HepG2 (cell line): ENCODE measurements around the gene RAB3D. TPM values are rescaled to one million over a fixed set of nuclear protein-coding genes. Genes with fewer than 3 reads are reported as not detected.
A peak's percentile ranks its signal among the peaks of the same experiment; 100 is the strongest.

ENCODE experiments used
- CENPT ChIP-seq: sonication (generic); formaldehyde crosslinking; IDR thresholded peaks from 2 replicates; pipeline ENCODE4 v1.8.0; 2022; ENCODE audit warnings: low read depth, mild to moderate bottlenecking, moderate library complexity, missing genetic modification reagents
- FOXM1 ChIP-seq: sonication (generic); formaldehyde crosslinking; IDR thresholded peaks from 2 replicates; pipeline ENCODE4 v1.5.0; 2020; ENCODE audit warnings: missing genetic modification reagents
- GATAD2A ChIP-seq: IDR thresholded peaks from 2 replicates; pipeline ENCODE4 v1.6.1; 2016
- HIVEP1 ChIP-seq: sonication (generic); formaldehyde crosslinking; IDR thresholded peaks from 2 replicates; pipeline ENCODE4 v1.4.0; 2020; ENCODE audit warnings: mild to moderate bottlenecking, missing genetic modification reagents
- HOXD1 ChIP-seq: sonication (generic); formaldehyde crosslinking; IDR thresholded peaks from 2 replicates; pipeline ENCODE4 v1.5.0; 2020; ENCODE audit warnings: missing genetic modification reagents
- JARID2 ChIP-seq: sonication (generic); formaldehyde crosslinking; IDR thresholded peaks from 2 replicates; pipeline ENCODE4 v1.8.1; 2023; ENCODE audit warnings: missing genetic modification reagents, inconsistent platforms; ENCODE audit not compliant: insufficient replicate concordance
- MAFK ChIP-seq, 2 experiments: IDR thresholded peaks in 1 of 2; conservative IDR thresholded peaks in 1 of 2; 2 replicates each; pipeline ENCODE4 v1.6.1; 2011; ENCODE audit warnings: improper control_type of control experiment in 2 of 2, low read length in 2 of 2
- MAZ ChIP-seq, 2 experiments: sonication (generic) in 1 of 2; formaldehyde crosslinking in 1 of 2; IDR thresholded peaks; 2 replicates each; pipeline versions ENCODE4 v1.5.0 to v1.6.1; 2012 to 2020; ENCODE audit warnings: low read depth in 2 of 2, mild to moderate bottlenecking in 2 of 2, borderline replicate concordance in 1 of 2, improper control_type of control experiment in 1 of 2, low read length in 1 of 2, missing genetic modification reagents in 1 of 2, moderate library complexity in 1 of 2
- SALL2 ChIP-seq: sonication (generic); formaldehyde crosslinking; IDR thresholded peaks from 2 replicates; pipeline ENCODE4 v1.8.1; 2023; ENCODE audit warnings: mild to moderate bottlenecking, missing genetic modification reagents, inconsistent platforms
- SMC3 ChIP-seq: IDR thresholded peaks from 2 replicates; pipeline ENCODE4 v1.6.1; 2011; ENCODE audit warnings: low read length, improper control_type of control experiment
- TAF15 ChIP-seq: fragments of 200-400 bp; formaldehyde crosslinking; IDR thresholded peaks from one replicate; pipeline ENCODE4 v1.6.1; 2018; ENCODE audit warnings: mild to moderate bottlenecking, low read depth, low read length; ENCODE audit not compliant: poor library complexity, severe bottlenecking
- TGIF2 ChIP-seq: IDR thresholded peaks from 2 replicates; pipeline ENCODE4 v1.6.1; 2016; ENCODE audit warnings: control low read depth, missing compliant biosample characterization
- ZBTB38 ChIP-seq: sonication (generic); formaldehyde crosslinking; IDR thresholded peaks from 2 replicates; pipeline ENCODE4 v1.5.1; 2020; ENCODE audit warnings: mild to moderate bottlenecking, missing genetic modification reagents
- ZFP37 ChIP-seq: sonication (generic); formaldehyde crosslinking; IDR thresholded peaks from 2 replicates; pipeline ENCODE4 v1.4.0; 2020; ENCODE audit warnings: missing genetic modification reagents, borderline replicate concordance
- ZNF225 ChIP-seq: sonication (generic); formaldehyde crosslinking; IDR thresholded peaks from 2 replicates; pipeline ENCODE4 v1.4.0; 2020; ENCODE audit warnings: mild to moderate bottlenecking, missing genetic modification reagents
- ZNF550 ChIP-seq: sonication (generic); formaldehyde crosslinking; IDR thresholded peaks from 2 replicates; pipeline ENCODE4 v1.4.0; 2020; ENCODE audit warnings: mild to moderate bottlenecking, missing genetic modification reagents, borderline replicate concordance
- ZNF703 ChIP-seq: sonication (generic); formaldehyde crosslinking; IDR thresholded peaks from 2 replicates; pipeline ENCODE4 v1.5.1; 2020; ENCODE audit warnings: missing genetic modification reagents, mild to moderate bottlenecking, moderate library complexity, borderline replicate concordance
- ZNF746 ChIP-seq: sonication (generic); formaldehyde crosslinking; IDR thresholded peaks from 2 replicates; pipeline ENCODE4 v1.8.0; 2022; ENCODE audit warnings: mild to moderate bottlenecking, missing genetic modification reagents
- polyA plus RNA-seq, 8 experiments: library from polyadenylated mRNA; depleted of rRNA in 3 of 8; stranded (reverse) in 7 of 8; unstranded in 1 of 8; fragments of >200 nt; fragmentation: Illumina TruSeq in 4 of 8; extraction: Trizol in 4 of 8; gene quantifications; 2 replicates each; pipeline versions ENCODE4 v1.2.1 to v1.2.3, GENCODE V29; 2011 to 2016; ENCODE audit warnings: low read depth in 4 of 8, missing spikeins in 1 of 8, mixed read lengths in 1 of 8; ENCODE audit not compliant: insufficient read depth in 1 of 8
- total RNA-seq, 5 experiments: library from RNA; depleted of rRNA; stranded (reverse); fragments of >200 nt; fragmentation: Illumina TruSeq; extraction: Trizol; gene quantifications; 2 replicates each; pipeline ENCODE4 v1.2.3, GENCODE V29; 2016; ENCODE audit warnings: low read depth in 1 of 5
- TF ChIP-seq, protein P1 (sequence below): sonication (generic); formaldehyde crosslinking; IDR thresholded peaks from 2 replicates; pipeline ENCODE4 v1.5.0; 2020; ENCODE audit warnings: mild to moderate bottlenecking, missing genetic modification reagents, borderline replicate concordance
- TF ChIP-seq, protein P2 (sequence below): sonication (generic); formaldehyde crosslinking; IDR thresholded peaks from 2 replicates; pipeline ENCODE4 v1.5.0; 2020; ENCODE audit warnings: mild to moderate bottlenecking, missing genetic modification reagents, moderate library complexity
- TF ChIP-seq, protein P3 (sequence below): sonication (generic); formaldehyde crosslinking; IDR thresholded peaks from 2 replicates; pipeline ENCODE4 v1.5.0; 2020; ENCODE audit warnings: mild to moderate bottlenecking, low read depth, missing genetic modification reagents, borderline replicate concordance
- TF ChIP-seq, protein P4 (sequence below): sonication (generic); formaldehyde crosslinking; IDR thresholded peaks from 2 replicates; pipeline ENCODE4 v1.4.0; 2020; ENCODE audit warnings: missing genetic modification reagents

Gene RAB3D
- total and polyA plus RNA-seq, 2 of the 13 experiments (the other 11 are each of a cell fraction or from before 2014, with no cell fraction given): 2.0 to 16.1 TPM

DNA sequence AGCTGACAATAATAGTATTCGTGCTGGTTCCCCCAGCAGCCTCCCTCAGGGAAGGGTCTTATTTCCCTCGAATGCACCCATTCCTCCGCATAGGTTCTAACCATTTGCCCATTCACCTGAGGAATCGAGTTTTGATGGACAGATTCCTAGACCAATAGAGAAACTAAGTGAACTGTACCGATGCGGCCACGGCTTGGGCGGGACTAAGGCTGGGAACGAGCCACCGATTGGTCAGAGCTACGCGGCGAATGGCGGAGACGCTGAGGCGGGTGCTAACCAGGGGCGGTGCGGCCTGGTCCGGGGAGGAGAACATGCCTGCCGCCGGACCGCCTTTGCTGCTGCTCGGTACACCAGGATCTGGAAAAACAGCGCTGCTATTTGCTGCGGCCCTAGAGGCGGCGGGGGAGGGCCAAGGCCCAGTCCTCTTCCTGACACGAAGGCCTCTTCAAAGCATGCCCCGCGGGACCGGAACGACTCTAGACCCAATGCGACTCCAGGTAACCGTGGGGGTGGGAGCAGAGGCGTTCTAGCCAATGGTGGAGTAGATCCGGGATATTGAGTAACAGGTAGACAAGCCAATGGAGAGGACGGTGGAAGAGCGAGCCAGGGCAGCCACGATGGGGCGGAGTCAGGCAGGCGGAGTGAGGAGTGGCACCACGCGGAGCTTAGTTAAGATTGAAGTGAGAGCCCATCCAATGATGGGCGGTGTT, 35.1 kb upstream of the RAB3D start, which contains the start of gene SWSAP1 (continued):
- no peak; the same call in 1 of the 2 replicates for TF ChIP-seq ZBTB38 (CRISPR knock-in tag)
- peak; percentile 90 for TF ChIP-seq ZNF225 (CRISPR knock-in tag)
- peak; percentile 83; the same call in 1 of the 2 replicates for TF ChIP-seq SALL2
- TF ChIP-seq MAFK (conservative IDR thresholded peaks at IDR 0.05 in 1 of 2, IDR thresholded peaks at IDR 0.05 in 1 of 2; ENCODE audit: low read length in 2 of 2): no peak
- TF ChIP-seq TGIF2: peak; percentile 71
- TF ChIP-seq HIVEP1 (CRISPR knock-in tag): no peak
- TF ChIP-seq ZNF703 (CRISPR knock-in tag): no peak
- TF ChIP-seq, protein P1, sequence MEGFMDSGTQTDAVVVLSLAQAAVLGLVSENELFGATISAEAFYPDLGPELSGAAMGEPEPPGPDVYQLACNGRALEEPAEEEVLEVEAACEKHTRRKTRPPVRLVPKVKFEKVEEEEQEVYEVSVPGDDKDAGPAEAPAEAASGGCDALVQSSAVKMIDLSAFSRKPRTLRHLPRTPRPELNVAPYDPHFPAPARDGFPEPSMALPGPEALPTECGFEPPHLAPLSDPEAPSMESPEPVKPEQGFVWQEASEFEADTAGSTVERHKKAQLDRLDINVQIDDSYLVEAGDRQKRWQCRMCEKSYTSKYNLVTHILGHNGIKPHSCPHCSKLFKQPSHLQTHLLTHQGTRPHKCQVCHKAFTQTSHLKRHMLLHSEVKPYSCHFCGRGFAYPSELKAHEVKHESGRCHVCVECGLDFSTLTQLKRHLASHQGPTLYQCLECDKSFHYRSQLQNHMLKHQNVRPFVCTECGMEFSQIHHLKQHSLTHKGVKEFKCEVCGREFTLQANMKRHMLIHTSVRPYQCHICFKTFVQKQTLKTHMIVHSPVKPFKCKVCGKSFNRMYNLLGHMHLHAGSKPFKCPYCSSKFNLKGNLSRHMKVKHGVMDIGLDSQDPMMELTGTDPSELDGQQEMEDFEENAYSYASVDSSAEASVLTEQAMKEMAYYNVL (CRISPR knock-in tag): no peak
- TF ChIP-seq, protein P2, sequence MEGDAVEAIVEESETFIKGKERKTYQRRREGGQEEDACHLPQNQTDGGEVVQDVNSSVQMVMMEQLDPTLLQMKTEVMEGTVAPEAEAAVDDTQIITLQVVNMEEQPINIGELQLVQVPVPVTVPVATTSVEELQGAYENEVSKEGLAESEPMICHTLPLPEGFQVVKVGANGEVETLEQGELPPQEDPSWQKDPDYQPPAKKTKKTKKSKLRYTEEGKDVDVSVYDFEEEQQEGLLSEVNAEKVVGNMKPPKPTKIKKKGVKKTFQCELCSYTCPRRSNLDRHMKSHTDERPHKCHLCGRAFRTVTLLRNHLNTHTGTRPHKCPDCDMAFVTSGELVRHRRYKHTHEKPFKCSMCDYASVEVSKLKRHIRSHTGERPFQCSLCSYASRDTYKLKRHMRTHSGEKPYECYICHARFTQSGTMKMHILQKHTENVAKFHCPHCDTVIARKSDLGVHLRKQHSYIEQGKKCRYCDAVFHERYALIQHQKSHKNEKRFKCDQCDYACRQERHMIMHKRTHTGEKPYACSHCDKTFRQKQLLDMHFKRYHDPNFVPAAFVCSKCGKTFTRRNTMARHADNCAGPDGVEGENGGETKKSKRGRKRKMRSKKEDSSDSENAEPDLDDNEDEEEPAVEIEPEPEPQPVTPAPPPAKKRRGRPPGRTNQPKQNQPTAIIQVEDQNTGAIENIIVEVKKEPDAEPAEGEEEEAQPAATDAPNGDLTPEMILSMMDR (CRISPR knock-in tag): no peak
- TF ChIP-seq, protein P3, sequence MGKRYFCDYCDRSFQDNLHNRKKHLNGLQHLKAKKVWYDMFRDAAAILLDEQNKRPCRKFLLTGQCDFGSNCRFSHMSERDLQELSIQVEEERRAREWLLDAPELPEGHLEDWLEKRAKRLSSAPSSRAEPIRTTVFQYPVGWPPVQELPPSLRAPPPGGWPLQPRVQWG (CRISPR knock-in tag): no peak
- no peak for TF ChIP-seq SMC3
- no peak for TF ChIP-seq JARID2 (CRISPR knock-in tag)
- TF ChIP-seq TAF15: no peak
- no peak for TF ChIP-seq ZNF746 (CRISPR knock-in tag)
- TF ChIP-seq MAZ (IDR thresholded peaks at IDR 0.05; ENCODE audit: borderline replicate concordance, low read depth, low read length): 0 out of 2 replicates have a peak, but pooled peaks have one; percentile 22
- peak; percentile 84 for TF ChIP-seq MAZ (CRISPR knock-in tag; IDR thresholded peaks at IDR 0.05; ENCODE audit: low read depth)
- TF ChIP-seq, protein P4, sequence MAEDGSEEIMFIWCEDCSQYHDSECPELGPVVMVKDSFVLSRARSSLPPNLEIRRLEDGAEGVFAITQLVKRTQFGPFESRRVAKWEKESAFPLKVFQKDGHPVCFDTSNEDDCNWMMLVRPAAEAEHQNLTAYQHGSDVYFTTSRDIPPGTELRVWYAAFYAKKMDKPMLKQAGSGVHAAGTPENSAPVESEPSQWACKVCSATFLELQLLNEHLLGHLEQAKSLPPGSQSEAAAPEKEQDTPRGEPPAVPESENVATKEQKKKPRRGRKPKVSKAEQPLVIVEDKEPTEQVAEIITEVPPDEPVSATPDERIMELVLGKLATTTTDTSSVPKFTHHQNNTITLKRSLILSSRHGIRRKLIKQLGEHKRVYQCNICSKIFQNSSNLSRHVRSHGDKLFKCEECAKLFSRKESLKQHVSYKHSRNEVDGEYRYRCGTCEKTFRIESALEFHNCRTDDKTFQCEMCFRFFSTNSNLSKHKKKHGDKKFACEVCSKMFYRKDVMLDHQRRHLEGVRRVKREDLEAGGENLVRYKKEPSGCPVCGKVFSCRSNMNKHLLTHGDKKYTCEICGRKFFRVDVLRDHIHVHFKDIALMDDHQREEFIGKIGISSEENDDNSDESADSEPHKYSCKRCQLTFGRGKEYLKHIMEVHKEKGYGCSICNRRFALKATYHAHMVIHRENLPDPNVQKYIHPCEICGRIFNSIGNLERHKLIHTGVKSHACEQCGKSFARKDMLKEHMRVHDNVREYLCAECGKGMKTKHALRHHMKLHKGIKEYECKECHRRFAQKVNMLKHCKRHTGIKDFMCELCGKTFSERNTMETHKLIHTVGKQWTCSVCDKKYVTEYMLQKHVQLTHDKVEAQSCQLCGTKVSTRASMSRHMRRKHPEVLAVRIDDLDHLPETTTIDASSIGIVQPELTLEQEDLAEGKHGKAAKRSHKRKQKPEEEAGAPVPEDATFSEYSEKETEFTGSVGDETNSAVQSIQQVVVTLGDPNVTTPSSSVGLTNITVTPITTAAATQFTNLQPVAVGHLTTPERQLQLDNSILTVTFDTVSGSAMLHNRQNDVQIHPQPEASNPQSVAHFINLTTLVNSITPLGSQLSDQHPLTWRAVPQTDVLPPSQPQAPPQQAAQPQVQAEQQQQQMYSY (CRISPR knock-in tag): no peak
- TF ChIP-seq GATAD2A: no peak
- no peak for TF ChIP-seq CENPT (CRISPR knock-in tag)
- no peak for TF ChIP-seq FOXM1 (CRISPR knock-in tag)
- peak; percentile 91; the same call in 1 of the 2 replicates for TF ChIP-seq ZNF550 (CRISPR knock-in tag)
- TF ChIP-seq ZFP37 (CRISPR knock-in tag): no peak
- peak; percentile 68; the same call in 1 of the 2 replicates for TF ChIP-seq HOXD1 (CRISPR knock-in tag)
